Peyer's patch (tissue), 4 donors: ENCODE results near the gene MARK4. TPM values are rescaled to one million over a fixed set of nuclear protein-coding genes. Genes with fewer than 3 reads are reported as not detected.
"Not testable (repeated sequence)": the region's sequence is repeated elsewhere in the genome, so short reads cannot be mapped to it uniquely, and the experiment has no call there.

ENCODE experiments used
- DNase-seq, 3 donors: peaks; one replicate each; pipeline ENCODE4 v3.0.0-alpha.2; 2017 to 2019
- H3K27ac ChIP-seq, 4 donors: fragments of 200-600 bp; sonication (generic); one replicate each; pipeline ENCODE4 v1.5.1; 2016 to 2019
- H3K27me3 ChIP-seq, 2 donors: fragments of 200-600 bp; sonication (generic); one replicate each; pipeline ENCODE4 v1.5.1; 2019
- H3K36me3 ChIP-seq, 3 donors: fragments of 200-600 bp; sonication (generic); one replicate each; pipeline ENCODE4 v1.5.1; 2016 to 2019
- H3K4me1 ChIP-seq, 4 donors: fragments of 200-600 bp; sonication (generic); one replicate each; pipeline ENCODE4 v1.5.1; 2016 to 2019
- H3K4me3 ChIP-seq, 4 donors: fragments of 200-600 bp; sonication (generic); 1 replicate in 3 of 4; 2 replicates in 1 of 4; pipeline ENCODE4 v1.5.1; 2016 to 2019; ENCODE audit warnings: mild to moderate bottlenecking in 1 of 4
- H3K9me3 ChIP-seq, 4 donors: fragments of 200-600 bp; sonication (generic); one replicate each; pipeline ENCODE4 v1.5.1; 2016 to 2019; ENCODE audit warnings: mild to moderate bottlenecking in 1 of 4
- POLR2A ChIP-seq, 2 donors: fragments of 450-650 bp; IDR thresholded peaks; one replicate each; pipeline ENCODE4 v1.5.1; 2017; ENCODE audit warnings: antibody characterized with exemption in 2 of 2, mild to moderate bottlenecking in 2 of 2, moderate library complexity in 2 of 2
- total RNA-seq, 4 donors: library from RNA; depleted of rRNA; stranded (reverse); fragments of >200 nt; gene quantifications; one replicate each; pipeline ENCODE4 v1.1.0, GENCODE V29; 2016
- TF ChIP-seq, protein P1 (sequence below), 6 experiments: fragments of 450-650 bp in 4 of 6; fragments of 200-600 bp in 2 of 6; sonication (generic) in 1 of 6; IDR thresholded peaks; one replicate each; pipeline ENCODE4 v1.5.1; 2017 to 2019; ENCODE audit warnings: antibody characterized with exemption in 6 of 6, mild to moderate bottlenecking in 3 of 6, moderate library complexity in 1 of 6

MARK4 gene
- total RNA-seq, 4 donors from 2014 or later, result 8.1 to 63.5 (median 23.4) TPM

DNA sequence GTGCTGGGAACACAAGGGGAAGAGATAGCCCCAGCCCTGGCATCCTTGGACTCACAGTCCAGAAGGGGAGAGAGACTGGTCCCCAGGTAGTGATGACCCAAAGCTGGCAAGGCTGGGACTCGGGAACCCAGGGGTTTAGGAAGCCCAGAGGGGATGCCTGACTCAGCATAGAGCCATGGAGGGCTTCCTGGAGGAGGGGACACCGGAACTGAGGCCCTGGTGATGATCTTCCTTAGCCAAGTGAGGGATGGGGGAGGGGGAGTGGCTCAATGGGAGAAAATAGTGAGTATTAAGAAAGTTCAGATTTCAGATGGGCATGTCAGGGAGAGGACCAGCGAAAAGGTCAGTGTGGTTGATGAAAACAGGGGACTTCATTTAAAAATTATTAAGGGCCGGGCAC lies 32.6 kb upstream of the MARK4 start:
- no peaks in the 10 kb centered on the region for H3K36me3 ChIP-seq
- peaks cover 0 to 18% of the 10 kb centered on the region in 2 donors for H3K27me3 ChIP-seq
- TF ChIP-seq, protein P1, sequence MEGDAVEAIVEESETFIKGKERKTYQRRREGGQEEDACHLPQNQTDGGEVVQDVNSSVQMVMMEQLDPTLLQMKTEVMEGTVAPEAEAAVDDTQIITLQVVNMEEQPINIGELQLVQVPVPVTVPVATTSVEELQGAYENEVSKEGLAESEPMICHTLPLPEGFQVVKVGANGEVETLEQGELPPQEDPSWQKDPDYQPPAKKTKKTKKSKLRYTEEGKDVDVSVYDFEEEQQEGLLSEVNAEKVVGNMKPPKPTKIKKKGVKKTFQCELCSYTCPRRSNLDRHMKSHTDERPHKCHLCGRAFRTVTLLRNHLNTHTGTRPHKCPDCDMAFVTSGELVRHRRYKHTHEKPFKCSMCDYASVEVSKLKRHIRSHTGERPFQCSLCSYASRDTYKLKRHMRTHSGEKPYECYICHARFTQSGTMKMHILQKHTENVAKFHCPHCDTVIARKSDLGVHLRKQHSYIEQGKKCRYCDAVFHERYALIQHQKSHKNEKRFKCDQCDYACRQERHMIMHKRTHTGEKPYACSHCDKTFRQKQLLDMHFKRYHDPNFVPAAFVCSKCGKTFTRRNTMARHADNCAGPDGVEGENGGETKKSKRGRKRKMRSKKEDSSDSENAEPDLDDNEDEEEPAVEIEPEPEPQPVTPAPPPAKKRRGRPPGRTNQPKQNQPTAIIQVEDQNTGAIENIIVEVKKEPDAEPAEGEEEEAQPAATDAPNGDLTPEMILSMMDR (IDR thresholded peaks at IDR 0.05), result no peak
- no peak for TF ChIP-seq POLR2A (IDR thresholded peaks at IDR 0.05)
- peaks cover 0 to 5% (median 0%) of the 10 kb centered on the region in 4 donors for H3K4me1 ChIP-seq
- H3K4me3 ChIP-seq, result no peak overlapping the region
- no peak overlapping the region for H3K27ac ChIP-seq
- no peak for DNase-seq
- H3K9me3 ChIP-seq, result no peaks in the 10 kb centered on the region

DNA sequence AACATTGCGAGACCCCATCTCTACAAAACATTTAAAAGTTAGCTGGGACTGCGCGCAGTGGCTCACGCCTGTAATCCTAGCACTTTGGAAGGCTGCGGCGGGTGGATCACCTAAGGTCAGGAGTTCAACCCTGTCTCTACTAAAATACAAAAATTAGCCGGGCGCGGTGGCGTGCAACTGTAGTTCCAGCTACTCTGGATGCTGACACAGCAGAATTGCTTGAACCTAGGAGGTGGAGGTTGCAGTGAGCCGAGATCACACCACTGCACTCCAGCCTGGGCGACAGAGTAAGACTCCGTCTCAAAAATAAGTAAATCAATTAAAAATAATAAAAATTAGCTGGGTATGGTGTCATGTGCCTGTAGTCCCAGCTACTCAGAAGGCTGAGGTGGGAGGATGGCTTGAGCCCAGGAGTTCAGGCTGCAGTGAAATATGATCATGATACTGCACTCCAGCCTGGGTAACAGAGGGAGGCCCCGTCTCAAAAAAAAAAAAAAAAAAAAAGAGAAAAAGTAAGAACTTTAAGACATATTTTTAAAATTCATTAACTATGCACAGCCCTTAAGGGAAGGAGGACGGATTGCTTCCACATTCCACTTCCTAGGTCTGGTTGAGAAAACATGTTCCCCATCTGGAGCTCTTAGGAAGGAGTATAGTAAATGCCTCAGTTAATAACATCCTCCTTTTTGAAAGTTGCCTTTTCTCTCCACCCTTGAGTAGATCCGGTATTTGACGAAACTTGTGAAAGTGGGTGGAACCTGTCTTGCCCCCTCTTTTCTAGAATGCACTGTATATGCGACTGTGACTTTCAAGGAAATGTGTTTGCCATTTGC lies 31.9 kb upstream of the MARK4 start:
- TF ChIP-seq, protein P1 (IDR thresholded peaks at IDR 0.05), result no peak
- TF ChIP-seq POLR2A (IDR thresholded peaks at IDR 0.05), result no peak
- H3K27me3 ChIP-seq, result peaks cover 0 to 18% of the 10 kb centered on the region in 2 donors
- H3K4me1 ChIP-seq, result peaks cover 0 to 5% (median 0%) of the 10 kb centered on the region in 4 donors
- no peaks in the 10 kb centered on the region for H3K36me3 ChIP-seq
- DNase-seq, result no peak
- no peak overlapping the region for H3K27ac ChIP-seq
- H3K9me3 ChIP-seq, result no peaks in the 10 kb centered on the region
- H3K4me3 ChIP-seq, result no peak overlapping the region

DNA sequence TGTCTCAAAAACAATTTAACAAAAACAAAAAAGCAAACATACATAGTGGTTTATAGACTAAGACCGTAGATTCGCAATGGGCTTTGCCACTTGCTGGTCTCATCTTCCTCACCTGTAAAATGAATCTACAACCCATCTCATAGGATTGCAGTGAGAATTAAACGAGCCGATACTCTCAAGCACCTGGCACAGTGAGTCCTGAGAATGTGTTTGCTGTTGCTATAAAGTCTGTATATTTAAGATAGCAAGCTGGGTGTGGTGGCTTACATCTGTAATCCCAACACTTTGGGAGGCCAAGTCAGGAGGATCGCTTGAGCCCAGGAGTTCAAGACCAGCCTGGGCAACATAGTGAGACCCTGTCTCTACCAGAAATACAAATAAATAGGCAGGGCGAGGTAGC lies 28.3 kb upstream of the MARK4 start:
- TF ChIP-seq, protein P1 (IDR thresholded peaks at IDR 0.05), result no peak
- no peak for TF ChIP-seq POLR2A (IDR thresholded peaks at IDR 0.05)
- DNase-seq, result no peak
- H3K9me3 ChIP-seq, result no peaks in the 10 kb centered on the region
- no peak overlapping the region for H3K27ac ChIP-seq
- H3K36me3 ChIP-seq, result no peaks in the 10 kb centered on the region
- peaks cover 0 to 9% of the 10 kb centered on the region in 2 donors for H3K27me3 ChIP-seq
- H3K4me3 ChIP-seq, result no peak overlapping the region
- no peaks in the 10 kb centered on the region for H3K4me1 ChIP-seq

DNA sequence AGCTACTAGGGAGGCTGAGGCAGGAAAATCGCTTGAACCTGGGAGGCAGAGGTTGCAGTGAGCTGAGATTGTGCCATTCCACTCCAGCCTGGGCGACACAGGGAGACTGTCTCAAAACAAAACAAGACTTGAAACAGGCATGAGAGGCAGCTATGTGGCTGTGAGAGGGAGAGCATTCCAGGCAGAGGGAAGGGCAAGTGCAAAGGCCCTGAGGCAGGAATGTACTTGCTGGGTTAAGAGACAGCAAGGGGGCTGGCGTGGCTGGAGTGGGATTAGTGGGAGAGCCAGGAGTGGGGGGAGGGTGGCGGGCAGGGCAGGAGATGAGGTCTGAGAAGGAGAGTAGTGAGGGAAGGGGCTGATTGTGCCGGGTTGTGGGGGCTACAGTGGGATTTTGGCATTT lies 27.2 kb upstream of the MARK4 start:
- H3K4me3 ChIP-seq, result no peak overlapping the region
- H3K27ac ChIP-seq, result no peak overlapping the region
- DNase-seq, result no peak
- TF ChIP-seq, protein P1 (IDR thresholded peaks at IDR 0.05), result no peak
- H3K27me3 ChIP-seq, result peaks cover 0 to 3% of the 10 kb centered on the region in 2 donors
- no peaks in the 10 kb centered on the region for H3K36me3 ChIP-seq
- no peaks in the 10 kb centered on the region for H3K9me3 ChIP-seq
- H3K4me1 ChIP-seq, result no peaks in the 10 kb centered on the region

DNA sequence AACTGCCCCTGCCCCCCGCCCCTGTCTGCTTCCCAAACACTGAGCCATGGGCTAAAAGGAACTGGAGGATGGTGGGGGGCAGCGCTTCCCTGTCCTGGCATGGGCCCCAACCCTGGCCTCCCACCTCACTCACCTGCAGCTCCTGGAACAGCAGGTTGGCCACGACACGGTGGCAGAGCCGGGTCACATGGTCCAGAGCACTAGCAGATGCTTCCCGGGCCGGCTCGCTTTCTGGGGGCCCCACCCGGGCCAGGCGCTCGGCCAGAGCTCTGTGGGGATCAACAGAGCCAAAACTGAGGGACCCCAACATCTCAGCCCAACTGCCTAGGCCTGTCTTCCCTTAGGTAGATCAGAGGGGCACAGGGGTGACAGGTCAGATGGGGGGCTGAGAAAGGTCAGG lies 26.4 kb upstream of the MARK4 start:
- DNase-seq, result no peak
- no peaks in the 10 kb centered on the region for H3K4me1 ChIP-seq
- H3K36me3 ChIP-seq, result no peaks in the 10 kb centered on the region
- no peak overlapping the region for H3K27ac ChIP-seq
- H3K4me3 ChIP-seq, result no peak overlapping the region
- peaks cover 0 to 3% of the 10 kb centered on the region in 2 donors for H3K27me3 ChIP-seq
- TF ChIP-seq, protein P1 (IDR thresholded peaks at IDR 0.05), result no peak
- TF ChIP-seq POLR2A (IDR thresholded peaks at IDR 0.05), result no peak
- no peaks in the 10 kb centered on the region for H3K9me3 ChIP-seq

DNA sequence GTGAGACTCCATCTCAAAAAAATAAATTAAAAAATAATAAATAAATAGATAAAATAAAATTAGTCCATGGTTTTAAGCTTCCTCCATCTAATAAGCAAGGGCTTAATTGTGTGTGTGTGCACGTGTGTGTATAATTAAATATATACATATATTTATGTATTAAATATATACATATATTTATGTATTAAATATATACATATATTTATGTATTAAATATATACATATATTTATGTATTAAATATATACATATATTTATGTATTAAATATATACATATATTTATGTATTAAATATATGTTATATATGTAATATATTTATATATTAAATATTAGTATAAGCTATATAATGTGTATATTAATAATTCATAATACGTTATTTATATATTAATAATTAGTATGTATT lies 22.0 kb upstream of the MARK4 start:
- not testable (repeated sequence) for H3K4me3 ChIP-seq, H3K27ac ChIP-seq, DNase-seq, H3K4me1 ChIP-seq, H3K27me3 ChIP-seq, H3K9me3 ChIP-seq, H3K36me3 ChIP-seq
